OCI-M1 (cell line): ENCODE measurements around the gene PTPRN2.

Source experiments
- DNase-seq: peaks from one replicate; lab custom pipeline; 2025; lab: John Stamatoyannopoulos, UW

PTPRN2 gene

DNA sequence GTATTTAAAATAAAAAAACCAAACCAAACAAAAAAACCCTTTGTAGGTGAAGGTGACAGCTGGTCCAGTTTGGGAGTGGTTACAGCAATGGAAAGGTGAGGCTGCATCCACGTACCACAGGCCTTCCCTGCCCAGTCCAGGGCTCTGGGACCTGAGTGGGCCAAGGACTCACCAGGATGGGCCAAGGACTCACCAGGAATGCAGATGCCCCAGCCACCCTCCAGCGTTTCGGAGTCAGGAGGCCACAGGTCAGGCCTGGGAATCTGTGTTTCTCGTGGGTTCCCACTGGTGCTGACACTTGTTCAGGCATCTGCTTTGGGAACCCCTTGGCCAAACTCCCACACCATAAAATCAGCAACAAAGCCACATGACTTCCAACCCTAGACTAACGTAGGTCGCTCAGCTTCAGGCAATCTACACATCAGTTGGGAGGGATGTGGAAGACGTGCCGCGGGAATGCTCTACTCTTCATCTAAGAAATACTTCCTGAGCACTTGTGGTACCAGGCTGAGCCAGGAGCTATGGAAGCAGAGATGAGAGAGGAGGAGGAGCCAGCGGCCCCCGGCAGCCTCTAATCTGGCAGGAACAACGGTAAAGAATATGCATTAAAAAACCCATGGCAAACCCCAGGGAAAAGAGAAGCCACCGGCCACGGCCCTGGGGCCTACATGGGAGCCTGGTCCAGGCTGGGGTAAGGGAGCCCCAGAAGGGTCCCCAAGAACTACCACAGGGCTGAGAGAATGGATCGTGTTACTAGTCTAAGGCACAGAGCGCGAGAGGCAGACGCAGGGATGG lies 473.4 kb downstream of the PTPRN2 start:
- no peak for DNase-seq

DNA sequence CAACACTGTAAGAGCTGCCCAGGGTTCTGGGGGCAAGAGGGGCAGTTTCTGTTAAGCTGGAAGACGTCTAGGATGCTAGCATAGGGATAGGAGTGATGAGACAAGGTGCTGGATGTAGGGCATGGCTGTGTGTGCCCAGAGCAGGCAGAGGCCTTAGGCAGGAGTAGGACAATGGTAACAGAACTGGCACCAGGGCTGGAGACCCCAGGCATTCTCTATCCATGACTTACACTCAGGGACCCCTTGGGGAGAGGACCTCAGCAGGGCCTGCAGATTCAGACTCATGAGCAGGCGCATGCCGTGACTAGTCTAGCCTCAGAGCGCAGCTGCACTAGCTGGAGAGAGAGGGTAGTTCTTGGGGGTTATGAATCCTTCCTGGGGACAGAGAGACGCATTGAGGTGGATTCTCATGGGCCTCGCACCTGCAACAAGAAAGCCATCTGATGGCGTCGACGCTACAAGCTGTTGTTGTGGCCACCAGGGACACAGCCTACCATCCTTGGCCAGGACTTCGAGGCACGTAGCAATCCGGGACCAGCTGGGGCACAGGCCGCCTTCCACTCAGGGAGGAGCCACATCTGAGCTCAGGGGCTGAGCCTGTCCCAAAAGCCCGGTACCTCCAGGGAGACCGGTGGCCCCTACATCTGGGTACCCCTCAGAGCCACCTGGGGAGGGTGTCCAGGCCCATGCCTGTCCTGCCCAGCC lies 474.1 kb downstream of the PTPRN2 start:
- no peak for DNase-seq

DNA sequence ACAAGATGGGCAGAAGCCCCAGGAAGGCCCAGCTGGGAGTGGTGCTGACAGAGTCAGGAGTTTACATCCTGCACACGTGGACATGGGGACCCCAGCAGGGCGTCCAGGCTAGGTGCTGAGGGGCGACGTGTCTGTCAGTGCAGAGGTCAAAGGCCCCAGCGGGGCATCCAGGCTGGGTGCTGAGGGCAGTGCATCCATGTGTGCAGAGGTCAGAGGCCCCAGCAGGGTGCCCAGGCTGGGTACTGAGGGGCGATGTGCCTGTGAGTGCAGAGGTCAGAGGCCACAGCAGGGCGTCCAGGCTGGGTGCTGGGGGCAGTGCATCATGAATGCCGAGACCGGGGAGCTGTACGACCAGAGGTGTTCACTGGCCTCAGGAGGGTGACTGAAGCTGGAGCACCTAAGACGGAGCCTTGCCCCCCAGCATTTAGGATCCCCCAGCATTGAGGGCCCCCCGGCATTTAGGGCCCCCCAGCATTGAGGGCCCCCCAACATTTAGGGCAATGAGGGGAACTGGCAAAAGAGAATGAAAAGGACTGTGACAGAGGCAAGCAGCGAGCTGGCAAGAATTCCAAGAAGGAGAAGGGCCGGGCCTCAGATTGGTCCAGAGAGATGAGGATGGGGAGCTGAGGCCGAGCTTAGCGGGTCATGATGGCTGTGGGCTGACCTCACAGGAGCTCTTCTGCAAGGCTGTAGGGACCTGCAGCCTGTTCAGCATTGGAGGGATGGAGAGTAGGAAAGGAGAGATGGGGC lies 474.9 kb downstream of the PTPRN2 start:
- DNase-seq = no peak

DNA sequence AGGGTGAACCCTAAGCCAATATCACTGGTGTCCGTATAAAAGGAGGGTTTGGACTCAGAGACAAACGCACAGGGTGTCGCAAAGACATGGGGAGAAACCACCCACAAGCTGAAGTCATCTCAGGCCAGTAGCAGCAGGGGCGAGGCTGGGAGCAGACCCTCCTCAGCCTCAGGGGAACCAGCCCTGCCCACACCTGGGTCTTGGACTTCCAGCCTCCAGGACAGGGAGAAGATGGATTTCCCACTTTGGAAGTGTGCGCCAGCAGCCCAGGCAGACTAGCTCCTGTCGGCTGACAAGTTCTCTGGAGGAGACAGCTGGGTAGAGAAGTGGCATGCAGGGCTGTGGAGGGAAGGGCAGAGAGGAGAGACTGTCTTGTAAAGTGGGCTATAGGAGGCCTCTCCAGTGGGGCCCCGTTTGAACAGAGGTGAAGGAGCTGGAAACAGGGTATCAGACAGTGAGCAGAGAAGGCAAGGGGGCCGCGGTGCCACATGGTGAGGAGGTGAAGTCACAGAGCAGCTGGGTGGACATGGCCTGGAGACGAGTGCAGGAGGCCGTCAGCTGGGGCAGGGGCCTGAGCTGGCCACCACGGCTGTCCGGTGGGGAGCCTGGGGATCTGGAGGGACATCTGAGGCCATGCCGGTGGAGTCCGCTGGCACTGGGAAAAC lies 475.6 kb downstream of the PTPRN2 start:
- DNase-seq = no peak

DNA sequence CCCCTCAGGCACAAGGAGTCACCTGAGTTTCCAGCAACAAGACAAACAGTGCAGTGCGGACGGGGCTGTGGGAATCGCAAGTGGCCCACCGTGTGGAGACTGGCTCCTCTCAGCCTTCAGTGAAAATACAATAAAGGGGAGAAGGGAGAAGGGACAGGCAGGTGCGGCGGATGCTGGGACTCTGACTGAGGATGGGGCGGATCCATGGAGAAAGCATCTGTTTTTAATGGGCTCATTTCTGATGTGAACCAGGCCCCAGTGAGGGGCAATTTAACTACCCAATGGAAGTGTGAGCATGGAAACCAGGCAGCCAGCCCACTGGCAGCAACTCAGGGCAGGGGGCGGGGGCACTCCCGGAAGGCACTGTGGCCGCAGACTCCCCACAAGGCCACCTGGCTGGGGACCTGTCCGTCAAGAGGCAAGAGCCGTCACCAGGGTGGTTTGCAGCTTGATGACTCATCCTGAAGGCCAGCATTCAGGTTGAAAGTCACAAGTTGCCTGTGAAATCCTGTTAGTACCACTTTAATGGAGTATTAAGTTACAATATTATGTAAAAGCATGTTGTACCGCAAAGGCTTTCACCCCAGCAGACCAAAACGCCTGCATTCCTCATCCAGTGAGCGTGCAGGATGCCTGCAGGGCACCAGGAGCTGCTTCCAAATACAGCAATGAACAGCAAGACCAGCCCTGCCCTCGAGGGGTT lies 476.4 kb downstream of the PTPRN2 start:
- no peak for DNase-seq

DNA sequence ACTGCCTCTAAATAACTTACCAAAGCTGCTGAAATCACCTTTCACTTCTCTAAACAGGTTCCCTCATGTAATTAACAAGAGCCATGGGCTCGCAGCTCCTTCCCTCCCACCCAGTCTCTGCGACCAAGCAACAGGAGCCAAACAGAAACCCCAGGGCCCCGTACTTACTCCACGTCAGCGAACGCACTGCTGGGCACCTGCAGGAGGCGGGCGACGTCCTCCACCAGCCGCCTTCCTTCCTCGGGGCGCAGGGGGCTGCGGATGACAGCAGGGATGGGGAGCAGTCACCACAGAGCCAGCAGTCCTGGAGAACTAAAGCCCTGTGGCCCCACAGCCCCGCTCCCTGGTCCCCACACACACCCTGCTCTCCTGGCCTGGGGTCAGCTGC lies 477.0 kb downstream of the PTPRN2 start:
- DNase-seq = no peak

DNA sequence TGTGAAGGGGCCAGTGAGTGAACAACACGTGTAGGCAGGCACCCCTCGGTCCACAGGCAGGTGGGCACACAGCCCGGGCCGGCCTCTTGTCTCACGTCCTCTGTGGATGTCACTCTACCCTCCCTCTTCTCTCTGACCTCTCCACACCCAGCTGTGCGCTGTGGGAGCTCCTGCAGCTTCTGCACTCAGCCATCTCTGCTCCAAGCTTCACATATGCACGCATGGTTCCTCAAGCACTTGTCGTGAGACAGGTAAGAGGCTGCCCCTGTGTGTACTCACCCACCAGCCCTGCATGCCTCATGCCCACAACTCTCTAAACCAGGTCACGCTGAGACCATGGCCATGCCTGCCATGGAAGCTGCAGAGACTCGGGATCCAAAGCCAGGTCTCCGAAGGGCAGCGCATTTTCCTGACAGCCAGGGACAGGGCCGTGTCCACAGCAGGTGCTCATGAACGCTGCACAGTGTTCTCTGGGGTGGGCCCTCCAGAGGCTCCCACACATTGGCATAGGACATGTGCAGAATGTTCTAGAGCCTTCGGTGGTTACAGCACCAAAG lies 477.5 kb downstream of the PTPRN2 start:
- DNase-seq = no peak

DNA sequence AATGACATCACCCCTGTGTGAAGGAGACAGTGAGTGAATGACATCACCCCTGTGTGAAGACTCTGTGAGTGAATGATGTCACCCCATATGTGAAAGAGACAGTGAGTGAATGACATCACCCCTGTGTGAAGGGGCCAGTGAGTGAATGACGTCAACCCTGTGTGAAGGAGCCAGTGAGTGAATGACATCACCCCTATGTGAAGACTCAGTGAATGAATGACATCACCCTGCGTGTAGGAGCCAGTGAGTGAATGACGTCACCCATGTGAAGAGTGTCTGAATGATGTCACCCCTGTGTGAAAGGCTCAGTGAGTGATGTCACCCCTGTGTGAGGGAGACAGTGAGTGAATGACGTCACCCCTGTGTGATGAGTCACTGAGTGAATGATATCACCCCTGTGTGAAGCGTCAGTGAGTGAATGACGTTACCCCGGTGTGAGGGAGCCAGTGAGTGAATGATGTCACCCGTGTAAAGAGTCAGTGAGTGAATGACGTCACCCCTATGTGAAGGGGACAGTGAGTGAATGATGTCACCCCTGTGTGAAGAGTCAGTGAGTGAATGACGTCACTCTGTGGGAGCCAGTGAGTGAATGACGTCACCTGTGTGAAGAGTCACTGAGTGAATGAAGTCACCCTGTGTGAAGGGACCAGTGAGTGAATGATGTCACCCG lies 478.1 kb downstream of the PTPRN2 start:
- DNase-seq = peak; percentile 1

DNA sequence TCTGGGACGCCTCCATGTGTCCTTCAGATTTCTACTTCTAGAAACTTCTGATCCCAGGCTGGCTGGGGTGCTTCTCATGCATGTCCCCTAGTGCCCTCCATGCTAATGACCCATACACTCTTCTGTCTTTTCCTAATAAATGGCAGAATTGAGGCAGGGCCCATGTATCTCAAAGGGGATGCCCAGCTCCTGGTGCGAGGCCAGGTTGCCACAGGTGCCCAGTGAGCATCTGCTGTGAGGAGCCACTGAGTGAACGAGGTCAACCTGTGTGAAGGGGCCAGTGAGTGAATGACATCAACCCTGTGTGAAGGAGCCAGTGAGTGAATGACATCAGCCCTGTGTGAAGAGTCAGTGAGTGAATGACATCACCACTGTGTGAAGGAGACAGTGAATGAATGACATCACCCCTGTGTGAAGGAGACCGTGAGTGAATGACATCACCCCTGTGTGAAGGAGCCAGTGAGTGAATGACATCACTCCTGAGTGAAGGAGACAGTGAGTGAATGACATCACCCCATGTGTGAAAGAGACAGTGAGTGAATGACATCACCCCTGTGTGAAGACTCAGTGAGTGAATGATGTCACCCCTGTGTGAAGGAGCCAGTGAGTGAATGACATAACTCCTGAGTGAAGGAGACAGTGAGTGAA lies 478.9 kb downstream of the PTPRN2 start:
- no peak for DNase-seq

DNA sequence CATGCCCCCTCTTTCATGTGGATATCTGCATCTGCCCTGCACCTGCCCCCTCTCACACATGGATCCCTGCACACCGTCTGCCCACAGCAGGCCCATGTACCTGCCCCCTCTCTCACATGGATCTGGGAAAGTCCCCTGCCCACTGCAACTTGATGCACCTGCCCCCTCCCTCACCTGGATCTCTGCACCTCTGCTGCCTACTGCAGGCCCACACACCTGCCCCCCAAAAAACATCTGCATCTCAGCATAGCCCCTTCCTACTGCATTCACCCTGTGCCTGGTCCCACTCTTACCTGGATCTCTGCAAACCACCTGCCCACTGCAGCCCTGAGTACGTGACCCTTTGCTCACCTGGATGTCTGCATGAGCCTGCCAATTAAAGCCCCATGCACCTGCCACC lies 479.8 kb downstream of the PTPRN2 start:
- DNase-seq = no peak

DNA sequence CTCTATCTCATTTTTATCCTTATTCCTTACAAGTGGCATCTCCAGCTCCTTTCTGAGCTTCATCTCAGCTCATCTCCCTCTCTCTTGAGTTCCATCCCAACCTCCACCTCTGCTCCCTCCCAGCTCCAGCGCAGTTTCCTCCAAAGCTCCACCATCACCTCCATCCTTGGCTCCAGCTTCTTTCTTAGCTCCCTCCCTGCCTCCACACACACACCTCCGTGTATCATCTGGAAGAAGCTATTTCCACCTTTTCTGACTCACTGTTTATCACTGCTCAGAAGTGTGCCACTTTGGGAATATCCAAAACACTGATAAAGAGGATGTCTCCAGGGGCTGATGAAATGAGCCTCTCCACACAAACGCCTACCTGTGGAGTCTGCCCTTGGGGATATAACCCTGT lies 481.4 kb downstream of the PTPRN2 start:
- DNase-seq = no peak

DNA sequence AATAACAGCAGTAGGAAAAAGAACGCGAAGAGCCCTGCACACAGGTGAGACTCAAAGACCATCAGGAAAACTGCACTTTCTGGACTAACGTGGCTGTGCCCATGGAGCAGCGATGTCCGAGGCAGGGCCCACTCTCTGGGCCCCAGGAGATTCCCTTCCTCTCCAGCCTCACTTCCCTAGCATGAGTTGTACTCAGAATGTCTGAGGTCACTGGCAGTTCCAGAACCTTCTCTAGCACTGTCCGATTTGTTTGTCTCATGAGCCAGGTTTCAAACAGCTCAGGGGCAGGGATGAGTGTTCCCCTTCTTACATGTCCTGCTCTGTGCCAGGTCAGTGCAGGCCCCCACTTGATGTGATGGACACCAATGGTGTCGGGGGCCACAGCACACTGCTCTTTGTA lies 484.2 kb downstream of the PTPRN2 start:
- DNase-seq = no peak

DNA sequence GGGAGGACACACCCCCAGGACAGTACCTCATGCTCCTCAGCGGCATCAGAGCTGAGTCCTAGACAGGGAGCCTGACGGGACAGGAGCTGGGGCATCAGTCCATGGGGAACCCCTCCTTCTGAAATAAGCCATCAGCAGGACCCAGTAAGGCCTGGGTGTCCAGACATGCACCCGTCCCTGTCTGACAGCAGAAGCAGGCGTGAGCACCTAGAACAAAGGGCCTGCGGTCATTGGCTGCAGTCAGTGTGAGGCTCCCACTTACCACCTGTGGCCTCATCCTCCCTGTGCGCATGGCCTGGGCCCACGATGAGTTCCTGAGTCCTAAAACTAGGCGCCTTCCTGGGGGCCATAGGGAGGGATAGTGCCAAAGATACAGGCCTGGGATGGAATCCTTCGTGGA lies 484.7 kb downstream of the PTPRN2 start:
- DNase-seq = no peak

DNA sequence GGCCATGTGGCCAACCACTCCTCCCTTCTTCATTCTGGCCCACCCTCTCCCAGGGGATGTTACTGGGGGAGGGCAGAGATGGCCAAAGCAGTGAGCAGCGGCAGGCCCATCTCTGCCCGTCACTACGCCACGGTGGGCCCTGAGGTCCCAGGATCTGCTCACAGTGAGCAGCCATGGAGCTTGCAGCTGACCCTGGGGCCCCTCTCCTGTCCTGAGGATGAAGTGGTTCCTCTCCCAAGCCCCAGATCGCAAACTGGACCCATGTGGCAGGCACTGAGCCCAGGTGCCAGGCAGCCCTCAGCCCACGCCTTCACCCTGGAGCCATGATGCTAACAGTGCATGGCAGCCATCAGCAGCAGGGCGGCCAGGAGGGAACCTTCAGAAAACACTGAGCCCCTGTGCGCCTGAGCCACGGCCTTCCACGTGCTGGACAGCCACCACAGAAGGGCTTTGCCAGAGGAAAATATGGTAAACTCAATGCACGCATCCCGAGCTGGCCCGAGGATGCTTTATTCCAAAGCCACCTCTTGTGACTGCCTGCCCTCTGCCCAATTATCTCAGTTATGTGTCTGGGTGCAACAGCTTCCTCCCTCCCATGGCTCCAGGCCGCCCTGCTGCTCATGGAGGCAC lies 485.7 kb downstream of the PTPRN2 start:
- no peak for DNase-seq

DNA sequence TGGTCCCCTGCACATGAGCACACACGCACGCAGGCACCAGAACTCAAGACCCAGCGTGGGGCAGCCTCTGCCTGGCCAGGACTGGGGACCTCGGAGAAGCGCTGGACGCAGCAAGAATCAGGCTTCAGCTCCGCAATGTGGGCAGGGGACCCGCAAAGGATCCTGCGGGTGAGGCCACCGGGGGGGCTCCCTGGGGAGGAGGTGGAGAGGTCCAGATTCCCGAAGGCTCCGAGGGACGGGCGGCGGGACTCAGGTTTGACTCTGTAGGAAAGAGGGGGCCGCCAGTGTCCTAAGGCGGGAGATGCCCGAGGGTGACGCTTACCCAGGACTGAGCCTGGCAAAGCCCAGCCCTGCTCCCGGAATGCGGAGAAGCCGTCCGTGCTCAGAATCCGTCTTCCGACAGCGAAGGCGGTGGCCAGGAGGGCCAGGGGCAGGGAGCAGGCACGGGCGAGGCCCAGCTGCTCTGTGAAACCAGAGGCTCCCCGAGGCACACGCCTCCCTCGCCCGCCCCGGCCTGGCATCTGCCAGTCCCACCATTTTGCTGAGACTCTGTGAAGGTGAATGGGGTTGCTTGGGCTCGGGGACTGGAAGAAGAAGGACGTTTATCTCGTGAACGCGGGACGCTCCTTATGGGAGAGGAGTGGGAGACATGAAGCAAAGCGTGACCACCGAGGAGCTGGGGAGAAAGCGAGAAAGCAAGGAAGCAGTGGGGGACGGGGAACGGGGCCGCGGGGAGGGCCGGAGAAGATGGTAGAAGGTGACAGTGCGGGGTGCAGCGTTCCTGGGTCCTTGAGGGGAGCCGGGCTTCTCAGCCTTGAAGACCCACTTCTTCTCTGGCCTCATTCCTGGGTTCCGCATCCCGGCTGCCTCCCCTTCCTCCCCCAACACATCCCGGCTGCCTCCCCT lies 489.2 kb downstream of the PTPRN2 start:
- DNase-seq = no peak

DNA sequence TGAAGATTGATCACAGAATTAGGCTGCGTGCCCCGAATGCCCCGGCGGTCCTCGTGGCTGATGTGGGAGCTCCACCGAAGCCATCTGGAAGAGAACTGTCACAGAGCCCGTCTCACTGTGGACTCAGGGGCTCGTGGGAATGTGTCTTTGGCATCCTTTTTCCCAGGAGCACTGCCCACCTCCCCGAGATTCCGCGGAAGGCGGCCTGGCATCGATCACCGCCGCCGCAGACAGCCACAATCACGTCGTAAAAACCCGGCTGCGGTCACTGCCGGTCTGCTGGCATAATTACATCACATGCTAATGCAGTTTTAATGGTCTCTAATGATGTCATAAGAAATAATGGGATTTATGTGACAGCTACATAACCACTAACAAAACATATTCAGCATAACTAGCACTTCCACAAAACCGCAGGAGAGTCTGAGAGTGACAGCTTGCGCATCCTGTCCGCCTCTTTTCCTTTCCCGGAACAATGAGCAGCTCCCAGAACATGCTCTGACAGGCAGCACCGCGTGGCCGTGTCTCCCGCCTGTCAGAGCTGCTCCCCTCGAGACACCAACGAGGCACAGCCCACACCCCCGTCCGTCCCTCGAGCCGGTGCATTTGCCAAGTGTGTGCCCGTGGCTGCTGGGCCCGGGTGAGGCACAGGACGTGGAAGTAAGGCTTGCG lies 490.0 kb downstream of the PTPRN2 start:
- DNase-seq = no peak

DNA sequence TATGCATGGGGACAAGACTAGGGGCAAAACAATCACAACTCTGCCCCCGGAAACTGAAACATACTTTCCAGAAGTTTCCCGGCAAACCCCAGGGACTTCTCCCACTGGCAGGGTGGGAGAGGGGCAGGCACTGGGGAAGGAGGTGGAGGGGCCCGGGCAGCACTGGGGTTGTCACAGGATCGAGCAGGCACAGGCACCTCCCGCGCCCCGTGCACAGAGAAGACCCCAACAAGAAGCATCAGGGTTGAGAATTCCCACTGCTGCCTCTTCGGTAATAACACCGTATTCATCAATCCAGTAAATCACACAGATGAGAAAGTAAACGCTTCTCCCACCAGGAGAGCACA lies 490.5 kb downstream of the PTPRN2 start:
- no peak for DNase-seq

DNA sequence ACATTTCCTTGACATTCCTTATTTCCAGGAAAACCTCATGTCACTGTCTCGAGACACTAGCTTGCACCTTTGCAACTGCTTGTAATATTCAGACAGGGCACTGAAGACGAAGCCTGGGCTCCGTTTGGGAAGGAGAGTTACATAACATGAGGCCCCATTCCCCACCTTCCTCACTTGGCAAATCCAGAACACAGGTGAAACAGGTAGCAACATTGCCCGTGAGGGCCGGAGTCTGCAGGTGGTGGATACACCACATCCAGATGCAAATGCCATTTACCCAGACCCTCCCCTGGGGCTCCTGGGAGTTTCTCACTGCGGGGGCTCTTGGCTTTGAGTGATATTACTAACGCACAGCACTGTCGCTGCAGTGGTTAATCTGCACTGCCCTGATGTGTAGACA lies 491.0 kb downstream of the PTPRN2 start:
- no peak for DNase-seq
